ENCODE results near the gene SPHK1.

DNA sequence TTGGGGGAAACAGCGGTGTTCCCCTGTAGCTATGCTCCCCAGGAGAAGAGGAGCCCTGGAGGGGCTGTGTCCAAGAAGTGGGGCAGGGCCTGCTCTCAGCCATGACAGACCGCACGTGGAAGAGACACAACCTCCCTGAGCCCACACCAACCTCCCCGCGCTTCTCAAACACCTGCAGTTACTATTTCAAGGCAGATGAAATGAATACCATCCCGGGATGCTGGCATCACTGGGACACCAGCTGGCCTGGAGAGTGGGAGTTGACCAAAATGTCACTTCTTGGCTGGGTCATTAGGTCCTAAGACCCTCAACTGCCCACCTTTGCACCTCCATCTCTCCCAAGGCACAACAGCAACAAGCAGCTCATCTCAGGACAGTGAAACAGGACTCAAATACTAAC is 32.0 kb downstream of the SPHK1 start:
- TF ChIP-seq CTCF (conservative IDR thresholded peaks at IDR 0.05; ENCODE audit: low read length) = no peak
- no peak for TF ChIP-seq EZH2phosphoT487 (IDR thresholded peaks at IDR 0.05; ENCODE audit: borderline replicate concordance, low read depth, low read length)
